ENCODE results near the gene OR6X1.
"Not testable (repeated sequence)": the region's sequence is repeated elsewhere in the genome, so short reads cannot be mapped to it uniquely, and the experiment has no call there.

The OR6X1 gene

GRCh38 chr11:123753110-123753509 is 1.2 kb downstream of the OR6X1 start:
- no peak for DNase-seq (ENCODE audit: low read depth)

- no peak for DNase-seq (ENCODE audit: low read depth)
Measured at GRCh38 chr11:123751781-123752180, 2.5 kb downstream of the OR6X1 start.

GRCh38 chr11:123748349-123748748 is 6.0 kb downstream of the OR6X1 start:
- DNase-seq (ENCODE audit: low read depth), result not testable (repeated sequence)

- DNase-seq (ENCODE audit: low read depth), result no peak
Measured at GRCh38 chr11:123745764-123746451, 8.4 kb downstream of the OR6X1 start.

GRCh38 chr11:123742724-123743120 is 11.6 kb downstream of the OR6X1 start:
- no peak for DNase-seq (ENCODE audit: low read depth)

GRCh38 chr11:123742031-123742723 is 12.1 kb downstream of the OR6X1 start:
- DNase-seq (ENCODE audit: low read depth), result peak; percentile 27

GRCh38 chr11:123741159-123742030 is 12.9 kb downstream of the OR6X1 start, which contains the start of gene ZNF202:
Gene ZNF202 (minus strand): TSS chr11:123741660. CDS start chr11:123730888, 10,772 bp downstream.
- DNase-seq (ENCODE audit: low read depth), result peak; percentile 83

- DNase-seq (ENCODE audit: low read depth), result no peak
Measured at GRCh38 chr11:123740787-123741158, 13.5 kb downstream of the OR6X1 start.

- no peak for DNase-seq (ENCODE audit: low read depth)
Measured at GRCh38 chr11:123738374-123738773, 15.9 kb downstream of the OR6X1 start.

- no peak for DNase-seq (ENCODE audit: low read depth)
Measured at GRCh38 chr11:123736769-123737168, 17.5 kb downstream of the OR6X1 start.

- DNase-seq (ENCODE audit: low read depth), result no peak
Measured at GRCh38 chr11:123729602-123730001, 24.7 kb downstream of the OR6X1 start.

GRCh38 chr11:123725995-123726655 is 28.2 kb downstream of the OR6X1 start:
- DNase-seq (ENCODE audit: low read depth), result no peak

GRCh38 chr11:123719452-123719851 is 34.9 kb downstream of the OR6X1 start:
- no peak for DNase-seq (ENCODE audit: low read depth)

- no peak for DNase-seq (ENCODE audit: low read depth)
Measured at GRCh38 chr11:123718469-123718868, 35.8 kb downstream of the OR6X1 start.

GRCh38 chr11:123718063-123718462 is 36.3 kb downstream of the OR6X1 start:
- DNase-seq (ENCODE audit: low read depth), result no peak

GRCh38 chr11:123712627-123713026 is 41.7 kb downstream of the OR6X1 start:
- not testable (repeated sequence) for DNase-seq (ENCODE audit: low read depth)

GRCh38 chr11:123707606-123708205 is 46.6 kb downstream of the OR6X1 start:
- DNase-seq (ENCODE audit: low read depth), result peak; percentile 25

- DNase-seq (ENCODE audit: low read depth), result no peak
Measured at GRCh38 chr11:123707206-123707605, 47.1 kb downstream of the OR6X1 start.

- no peak for DNase-seq (ENCODE audit: low read depth)
Measured at GRCh38 chr11:123704341-123704740, 50.0 kb downstream of the OR6X1 start.

Measured in CMK (cell line).